Keratinocyte (primary cell): ENCODE results near the gene ERBB4. TPM values are rescaled to one million over a fixed set of nuclear protein-coding genes. Genes with fewer than 3 reads are reported as not detected.

Experiments used
- DNase-seq: peaks from one replicate; pipeline ENCODE4 v3.0.0-alpha.2; 2011; ENCODE audit warnings: low read depth, missing footprints, low spot score
- FAIRE-seq: peaks from 2 replicates; lab custom pipeline; 2011; peaks lifted over from hg19 to GRCh38; lab: Jason Lieb, UNC
- H2AFZ ChIP-seq: 2 replicates; pipeline ENCODE4 v1.6.0; 2012; ENCODE audit warnings: low read length, control low read depth, inconsistent platforms; ENCODE audit not compliant: control insufficient read depth
- H3K27ac ChIP-seq: 2 replicates; pipeline ENCODE4 v1.5.1; 2011; ENCODE audit warnings: low read length; ENCODE audit not compliant: control insufficient read depth, insufficient read depth
- H3K27me3 ChIP-seq: 3 replicates; pipeline ENCODE4 v1.6.0; 2011; ENCODE audit warnings: low read length; ENCODE audit not compliant: control insufficient read depth, insufficient read depth; ENCODE audit errors: extremely low read depth
- H3K36me3 ChIP-seq, 2 experiments: 2 replicates in 1 of 2; 3 replicates in 1 of 2; pipeline ENCODE4 v1.5.1; 2011; ENCODE audit warnings: low read length in 2 of 2, mild to moderate bottlenecking in 1 of 2; ENCODE audit not compliant: control insufficient read depth in 2 of 2, insufficient read depth in 2 of 2; ENCODE audit errors: extremely low read depth in 1 of 2
- H3K4me1 ChIP-seq: 3 replicates; pipeline ENCODE4 v1.5.1; 2011; ENCODE audit warnings: low read length; ENCODE audit not compliant: control insufficient read depth, insufficient read depth; ENCODE audit errors: extremely low read depth
- H3K4me2 ChIP-seq: 3 replicates; pipeline ENCODE4 v1.6.0; 2011; ENCODE audit warnings: low read depth, low read length; ENCODE audit not compliant: control insufficient read depth, insufficient read depth; ENCODE audit errors: extremely low read depth
- H3K4me3 ChIP-seq, 3 experiments: fragments of 200-600 bp in 1 of 3; sonication (generic) in 1 of 3; 2 replicates in 2 of 3; 3 replicates in 1 of 3; pipeline ENCODE4 v1.5.1; 2011 to 2016; ENCODE audit warnings: low read length in 3 of 3, mild to moderate bottlenecking in 3 of 3, control low read depth in 2 of 3, inconsistent platforms in 1 of 3, low read depth in 1 of 3, mixed read lengths in 1 of 3, mixed run types in 1 of 3, moderate library complexity in 1 of 3; ENCODE audit not compliant: control insufficient read depth in 2 of 3, insufficient read depth in 2 of 3; ENCODE audit errors: extremely low read depth in 1 of 3
- H3K79me2 ChIP-seq: 2 replicates; pipeline ENCODE4 v1.6.0; 2012; ENCODE audit warnings: low read length; ENCODE audit not compliant: control insufficient read depth, insufficient read depth
- H3K9ac ChIP-seq: 3 replicates; pipeline ENCODE4 v1.6.0; 2011; ENCODE audit warnings: low read length; ENCODE audit not compliant: control insufficient read depth, insufficient read depth; ENCODE audit errors: extremely low read depth
- H3K9me1 ChIP-seq: 3 replicates; pipeline ENCODE4 v1.6.0; 2011; ENCODE audit warnings: low read length; ENCODE audit not compliant: control insufficient read depth, insufficient read depth; ENCODE audit errors: extremely low read depth
- H3K9me3 ChIP-seq: 2 replicates; pipeline ENCODE4 v1.5.1; 2012; ENCODE audit warnings: low read depth, low read length; ENCODE audit not compliant: control insufficient read depth
- H4K20me1 ChIP-seq: 3 replicates; pipeline ENCODE4 v1.6.0; 2011; ENCODE audit warnings: low read length; ENCODE audit not compliant: control insufficient read depth, insufficient read depth; ENCODE audit errors: extremely low read depth
- CTCF ChIP-seq, 3 experiments: IDR thresholded peaks in 1 of 3; conservative IDR thresholded peaks in 1 of 3; optimal IDR thresholded peaks in 1 of 3; 2 replicates in 2 of 3; 3 replicates in 1 of 3; pipeline versions ENCODE3 to v1.5.1; 2011; ENCODE audit warnings: low read length in 3 of 3, mild to moderate bottlenecking in 3 of 3, moderate library complexity in 2 of 3, control low read depth in 1 of 3, inconsistent platforms in 1 of 3; ENCODE audit not compliant: insufficient read depth in 2 of 3; ENCODE audit errors: extremely low read depth in 1 of 3
- EZH2 ChIP-seq: IDR thresholded peaks from one replicate; pipeline ENCODE4 v1.6.1; 2012; ENCODE audit warnings: inconsistent platforms, mild to moderate bottlenecking, low read length, moderate library complexity
- dilution Hi-C: fragments of 300-500 bp; cut with MboI; formaldehyde crosslinking; loops from one replicate; pipeline ENCODE4 v1.7.0; 2020; ENCODE audit warnings: low sequenced_read_pairs; ENCODE audit not compliant: extremely low pct_ligation_motif_present
- polyA plus RNA-seq, 5 experiments: library from polyadenylated mRNA; depleted of rRNA in 3 of 5; stranded (reverse) in 3 of 5; stranded (forward) in 1 of 5; unstranded in 1 of 5; fragments of >200 nt; gene quantifications; 1 replicate in 1 of 5; 2 replicates in 3 of 5; 3 replicates in 1 of 5; pipeline versions ENCODE4 v1.2.1 to v1.2.3, GENCODE V29; 2011 to 2012; ENCODE audit warnings: missing spikeins in 2 of 5, low read depth in 1 of 5, low replicate concordance in 1 of 5

The ERBB4 gene
- polyA plus RNA-seq, 1 donor (not counting 4 experiments of a cell fraction or from before 2014, with no cell fraction given) = 0.01 TPM

DNA sequence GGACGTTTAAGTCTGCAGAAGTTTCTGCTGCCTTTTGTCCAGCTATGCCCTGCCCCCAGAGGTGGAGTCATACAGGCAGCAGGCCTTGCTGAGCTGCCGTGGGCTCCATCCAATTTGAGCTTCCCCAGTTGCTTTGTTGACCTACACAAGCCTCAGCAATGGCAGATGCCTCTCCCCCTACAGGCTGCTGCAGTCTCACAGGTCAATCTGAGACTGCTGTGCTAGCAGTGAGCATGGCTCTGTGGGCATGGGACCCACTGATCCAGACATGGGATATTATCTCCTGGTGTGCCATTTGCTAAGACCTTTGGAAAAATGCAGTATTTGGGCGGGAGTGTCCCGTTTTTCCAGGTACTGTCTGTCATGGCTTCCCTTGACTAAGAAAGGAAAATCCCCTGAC, 726.0 kb downstream of the ERBB4 start:
- dilution Hi-C loops = no loop called here
- Histone ChIP-seq H3K27me3 (no peaks in the 10 kb centered on the region), H3K9me1 (no peaks in the 10 kb centered on the region), H3K79me2 (no peaks in the 10 kb centered on the region), H3K4me2 (no peak overlapping the region), H3K4me1 (no peaks in the 10 kb centered on the region), H3K9ac (no peak overlapping the region), H3K9me3 (no peaks in the 10 kb centered on the region), H3K27ac (no peak overlapping the region), H4K20me1 (no peaks in the 10 kb centered on the region), H2AFZ (no peak overlapping the region), H3K36me3 (no peaks in the 10 kb centered on the region), H3K4me3 (no peak overlapping the region)
- no peak for DNase-seq
- FAIRE-seq = no peak
- TF ChIP-seq CTCF (optimal IDR thresholded peaks at IDR 0.05 in 1 of 3, IDR thresholded peaks at IDR 0.05 in 1 of 3, conservative IDR thresholded peaks at IDR 0.05 in 1 of 3; ENCODE audit: extremely low read depth in 1 of 3, insufficient read depth in 2 of 3, low read length in 3 of 3) = no peak
- TF ChIP-seq EZH2 = no peak

- H3K9me3 ChIP-seq = no peaks in the 10 kb centered on the region
- no peaks in the 10 kb centered on the region for H3K27me3 ChIP-seq
- no peaks in the 10 kb centered on the region for H3K79me2 ChIP-seq
- no peak overlapping the region for H3K4me2 ChIP-seq
- no peaks in the 10 kb centered on the region for H3K36me3 ChIP-seq
- no peak for FAIRE-seq
- H3K27ac ChIP-seq = no peak overlapping the region
- H3K4me1 ChIP-seq = no peaks in the 10 kb centered on the region
- no peaks in the 10 kb centered on the region for H3K9me1 ChIP-seq
- dilution Hi-C loops = no loop called here
- H3K9ac ChIP-seq = no peak overlapping the region
- no peak for TF ChIP-seq EZH2
- no peak for TF ChIP-seq CTCF (optimal IDR thresholded peaks at IDR 0.05 in 1 of 3, IDR thresholded peaks at IDR 0.05 in 1 of 3, conservative IDR thresholded peaks at IDR 0.05 in 1 of 3; ENCODE audit: extremely low read depth in 1 of 3, insufficient read depth in 2 of 3, low read length in 3 of 3)
- no peak overlapping the region for H3K4me3 ChIP-seq
- H4K20me1 ChIP-seq = no peaks in the 10 kb centered on the region
- no peak for DNase-seq
- no peak overlapping the region for H2AFZ ChIP-seq
Measured at GRCh38 chr2:211802666-211803065, 735.9 kb downstream of the ERBB4 start.
